Measurements from ENCODE around the gene NTHL1.
"Not testable (repeated sequence)": the region's sequence is repeated elsewhere in the genome, so short reads cannot be mapped to it uniquely, and the experiment has no call there.

The NTHL1 gene

DNA sequence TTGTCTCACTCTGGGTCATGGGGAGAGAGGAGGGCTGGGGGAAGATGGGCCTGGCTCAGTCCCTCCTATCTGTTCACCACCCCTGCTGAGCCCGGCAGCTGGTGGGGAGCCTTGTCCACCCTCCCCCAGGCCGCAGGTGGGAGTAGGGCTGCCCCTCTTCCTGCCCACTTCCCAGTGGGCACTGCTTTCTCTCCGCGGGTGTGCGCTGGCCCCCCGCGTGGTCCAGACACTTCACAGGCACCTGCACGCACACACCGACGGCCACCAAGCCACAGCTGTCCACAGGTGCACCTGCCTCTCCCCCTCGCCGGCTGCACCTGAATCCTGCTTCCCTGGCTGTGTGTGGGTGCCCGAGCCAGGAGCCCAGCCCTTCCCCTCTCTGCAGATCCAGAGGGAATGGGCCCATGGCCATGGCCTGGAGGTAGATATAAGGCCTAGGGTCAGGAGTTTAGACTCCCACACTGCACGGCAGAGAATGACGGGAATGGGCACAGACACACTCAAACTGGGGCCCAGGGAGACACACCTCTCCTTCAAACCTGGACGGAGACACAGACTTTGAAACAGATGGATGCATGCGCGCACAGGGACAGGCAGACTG is 18.9 kb downstream of the NTHL1 start:
- DNase-seq (ENCODE audit: low read depth in 2 of 2), result no peak

GRCh38 chr16:2028146-2028545 is 19.5 kb downstream of the NTHL1 start:
- no peak for DNase-seq (ENCODE audit: low read depth in 2 of 2)

DNA sequence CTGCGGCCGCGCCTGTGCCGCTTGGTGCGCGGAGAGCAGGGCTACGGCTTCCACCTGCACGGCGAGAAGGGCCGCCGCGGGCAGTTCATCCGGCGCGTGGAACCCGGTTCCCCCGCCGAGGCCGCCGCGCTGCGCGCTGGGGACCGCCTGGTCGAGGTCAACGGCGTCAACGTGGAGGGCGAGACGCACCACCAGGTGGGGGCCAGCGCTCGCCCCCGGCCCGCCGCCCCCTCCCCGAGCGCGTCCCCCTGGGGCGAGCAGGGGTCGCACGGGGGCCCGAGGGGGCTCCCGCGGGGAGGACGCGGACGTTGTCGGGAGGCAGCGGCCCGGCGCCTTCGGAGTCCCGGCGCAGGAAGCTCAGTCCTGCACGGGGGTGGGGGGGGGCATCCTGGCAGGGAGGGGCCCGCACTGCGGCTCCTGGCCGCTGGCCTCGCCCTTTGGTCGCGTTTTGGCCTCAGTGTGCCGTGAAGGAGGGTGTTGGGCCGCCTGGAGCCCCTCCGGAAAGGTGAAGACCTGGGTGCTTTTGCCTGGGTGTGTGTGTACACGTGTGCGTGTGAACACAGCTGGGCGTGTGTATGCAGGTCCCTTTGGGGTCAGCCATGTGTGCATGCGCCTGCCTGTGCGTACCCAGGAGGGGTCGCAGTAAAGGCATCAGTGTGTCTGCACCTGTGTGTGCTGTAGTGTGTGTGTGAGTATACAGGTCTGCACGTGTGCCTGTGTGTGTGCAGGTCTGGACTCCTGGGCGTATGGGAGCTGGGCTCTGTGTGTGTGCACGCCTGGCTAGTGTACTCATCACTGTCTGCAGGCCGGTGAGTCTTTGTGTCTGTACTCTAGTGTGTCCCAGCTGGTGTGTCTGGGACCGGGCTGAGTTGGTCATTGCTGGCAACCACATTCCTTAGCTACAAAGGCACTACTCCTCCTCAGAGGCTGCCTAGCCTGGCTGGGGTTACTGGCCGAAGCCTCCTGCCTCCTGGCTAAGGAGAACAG is 20.3 kb downstream of the NTHL1 start:
- no peak for DNase-seq (ENCODE audit: low read depth in 2 of 2)

- DNase-seq (ENCODE audit: low read depth in 2 of 2), result no peak
These were observed 21.1 kb downstream of the NTHL1 start, which contains the start of gene NHERF2 for GRCh38 chr16:2026461-2027023. TSS of gene NHERF2 (plus strand) at chr16:2026902. CDS start at chr16:2027006, 104 bp downstream.

- DNase-seq (ENCODE audit: low read depth in 2 of 2), result no peak
These were observed 21.7 kb downstream of the NTHL1 start for GRCh38 chr16:2025878-2026460.

GRCh38 chr16:2025251-2025650 is 22.4 kb downstream of the NTHL1 start:
- DNase-seq (ENCODE audit: low read depth in 2 of 2), result no peak

DNA sequence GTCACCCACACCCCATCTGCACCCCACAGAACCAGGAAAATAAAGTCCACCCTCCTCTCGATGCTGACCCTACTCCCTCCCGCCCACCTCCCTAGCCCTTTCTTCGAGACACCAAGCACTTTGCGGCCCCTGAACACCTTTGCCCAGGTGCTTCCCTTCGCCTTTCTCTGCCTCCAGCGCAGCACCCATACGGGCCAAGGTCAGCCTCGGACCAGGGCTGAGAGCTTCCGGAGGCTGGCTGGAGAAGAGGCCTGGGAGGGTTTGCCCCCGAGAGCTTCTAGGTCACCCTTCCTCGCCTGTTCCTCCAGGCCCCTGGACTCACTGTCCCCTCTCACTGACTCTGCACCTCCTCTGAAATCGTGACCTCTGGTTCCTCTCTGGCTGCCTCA is 23.6 kb downstream of the NTHL1 start:
- no peak for DNase-seq (ENCODE audit: low read depth in 2 of 2)

GRCh38 chr16:2023092-2024031 is 24.3 kb downstream of the NTHL1 start:
- DNase-seq (ENCODE audit: low read depth in 2 of 2), result peak; percentile 88 to 91

GRCh38 chr16:2022723-2023091 is 24.9 kb downstream of the NTHL1 start:
- no peak for DNase-seq (ENCODE audit: low read depth in 2 of 2)

DNA sequence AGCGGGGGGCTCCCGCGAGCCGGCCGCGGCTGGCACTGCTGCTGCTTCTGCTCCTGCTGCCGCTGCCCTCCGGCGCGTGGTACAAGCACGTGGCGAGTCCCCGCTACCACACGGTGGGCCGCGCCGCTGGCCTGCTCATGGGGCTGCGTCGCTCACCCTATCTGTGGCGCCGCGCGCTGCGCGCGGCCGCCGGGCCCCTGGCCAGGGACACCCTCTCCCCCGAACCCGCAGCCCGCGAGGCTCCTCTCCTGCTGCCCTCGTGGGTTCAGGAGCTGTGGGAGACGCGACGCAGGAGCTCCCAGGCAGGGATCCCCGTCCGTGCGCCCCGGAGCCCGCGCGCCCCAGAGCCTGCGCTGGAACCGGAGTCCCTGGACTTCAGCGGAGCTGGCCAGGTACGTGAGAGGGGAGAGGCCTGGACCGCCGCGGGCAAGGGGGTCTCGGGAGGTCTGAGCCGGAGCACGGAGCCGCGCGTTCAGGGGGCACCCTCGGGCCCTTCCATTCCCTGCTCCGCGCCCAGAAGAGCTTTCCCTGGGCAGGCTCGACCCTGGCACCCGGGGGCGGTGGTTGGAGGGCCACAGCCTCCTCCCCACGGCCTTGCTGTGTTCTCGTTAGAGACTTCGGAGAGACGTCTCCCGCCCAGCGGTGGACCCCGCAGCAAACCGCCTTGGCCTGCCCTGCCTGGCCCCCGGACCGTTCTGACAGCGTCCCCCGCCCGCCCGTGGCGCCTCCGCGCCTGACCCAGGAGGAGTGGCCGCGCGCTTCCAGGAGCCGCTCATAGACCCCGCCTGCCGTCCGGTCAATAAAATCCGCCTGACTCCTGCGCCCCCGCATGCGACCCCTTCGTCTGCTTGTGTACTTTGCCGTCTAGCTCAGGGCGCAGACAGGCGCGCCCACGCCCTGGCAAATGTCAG is 27.5 kb downstream of the NTHL1 start:
- DNase-seq (ENCODE audit: low read depth in 2 of 2), result no peak

DNA sequence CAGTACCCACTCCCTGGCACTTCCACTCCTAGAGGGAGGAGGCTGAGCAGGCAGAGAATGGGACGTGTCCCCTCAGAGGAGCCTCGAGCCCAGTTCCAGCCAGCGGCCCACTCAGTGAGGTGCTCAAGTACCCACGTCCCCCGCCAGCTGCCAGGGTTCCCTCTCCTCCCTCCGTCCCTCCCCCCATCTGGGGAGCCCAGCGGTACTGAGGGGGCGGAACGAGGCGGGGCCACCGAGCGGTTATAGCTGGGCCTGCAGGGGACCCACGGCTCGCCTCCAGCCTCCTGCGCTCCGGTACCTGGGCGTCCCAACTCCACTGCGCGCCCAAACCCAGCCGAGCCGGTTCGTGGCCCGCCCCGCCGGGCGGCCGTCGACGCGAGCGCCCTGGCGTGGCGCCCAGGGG is 28.1 kb downstream of the NTHL1 start, which contains the start of gene NPW:
Gene NPW, plus strand, starts transcription at position 268 of the 403 bp plus-strand sequence.
- peak; percentile 28 to 38 for DNase-seq (ENCODE audit: low read depth in 2 of 2)

- no peak for DNase-seq (ENCODE audit: low read depth in 2 of 2)
These were observed 31.2 kb downstream of the NTHL1 start for GRCh38 chr16:2016407-2016922.

DNA sequence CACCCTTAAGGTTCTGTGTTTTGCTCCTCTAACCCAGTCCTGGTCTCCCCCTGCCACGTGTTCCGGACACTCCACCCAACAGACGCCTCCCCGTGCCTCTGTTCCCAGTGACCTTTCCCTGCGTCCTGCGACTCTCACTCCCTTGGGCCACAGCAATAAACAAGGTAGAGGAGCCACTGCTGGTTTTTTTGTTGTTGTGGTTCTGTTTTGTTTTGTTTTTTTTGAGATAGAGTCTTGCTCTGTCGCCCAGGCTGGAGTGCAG is 31.8 kb downstream of the NTHL1 start:
- DNase-seq (ENCODE audit: low read depth in 2 of 2), result no peak

DNA sequence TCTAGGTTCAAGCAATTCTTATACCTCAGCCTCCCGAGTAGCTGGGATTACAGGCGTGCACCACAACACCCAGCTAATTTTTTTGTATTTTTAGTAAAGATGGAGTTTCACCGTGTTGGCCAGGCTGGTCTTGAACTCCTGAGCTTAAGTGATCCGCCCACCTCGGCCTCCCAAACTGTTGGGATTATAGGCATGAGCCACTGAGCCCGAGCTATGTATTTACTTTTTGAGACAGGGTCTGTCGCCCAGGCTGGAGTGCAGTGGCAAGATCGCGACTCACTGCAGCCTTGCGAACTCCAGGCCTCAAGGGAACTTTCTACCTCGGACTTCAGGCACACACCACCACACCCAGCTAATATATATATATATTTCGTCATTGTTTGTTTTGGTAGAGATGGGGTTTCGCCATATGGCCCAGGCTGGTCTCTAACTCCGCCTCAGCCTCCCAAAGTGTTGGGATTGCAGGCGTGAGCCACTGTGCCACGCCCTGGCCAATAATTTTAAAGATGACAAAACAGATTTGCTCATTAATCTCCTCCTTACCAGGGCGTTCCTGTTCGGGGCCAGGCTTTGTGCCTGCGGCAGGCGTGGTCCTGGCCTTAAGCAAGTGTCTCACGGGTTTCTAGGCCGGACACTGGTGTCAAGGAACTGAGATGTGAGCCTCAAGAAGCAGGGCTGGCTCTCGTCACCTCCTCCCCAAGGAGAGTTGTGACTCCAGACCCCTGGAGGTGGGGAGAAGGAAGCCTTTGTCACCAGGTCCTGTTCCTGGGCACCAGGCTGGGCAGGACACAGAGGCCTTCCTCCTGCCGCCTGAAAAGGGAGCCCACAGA is 32.3 kb downstream of the NTHL1 start:
- DNase-seq (ENCODE audit: low read depth in 2 of 2), result no peak

- DNase-seq (ENCODE audit: low read depth in 2 of 2), result no peak
These were observed 34.1 kb downstream of the NTHL1 start for GRCh38 chr16:2013527-2013926.

GRCh38 chr16:2011726-2012125 is 35.9 kb downstream of the NTHL1 start:
- DNase-seq (ENCODE audit: low read depth in 2 of 2), result not testable (repeated sequence)

DNA sequence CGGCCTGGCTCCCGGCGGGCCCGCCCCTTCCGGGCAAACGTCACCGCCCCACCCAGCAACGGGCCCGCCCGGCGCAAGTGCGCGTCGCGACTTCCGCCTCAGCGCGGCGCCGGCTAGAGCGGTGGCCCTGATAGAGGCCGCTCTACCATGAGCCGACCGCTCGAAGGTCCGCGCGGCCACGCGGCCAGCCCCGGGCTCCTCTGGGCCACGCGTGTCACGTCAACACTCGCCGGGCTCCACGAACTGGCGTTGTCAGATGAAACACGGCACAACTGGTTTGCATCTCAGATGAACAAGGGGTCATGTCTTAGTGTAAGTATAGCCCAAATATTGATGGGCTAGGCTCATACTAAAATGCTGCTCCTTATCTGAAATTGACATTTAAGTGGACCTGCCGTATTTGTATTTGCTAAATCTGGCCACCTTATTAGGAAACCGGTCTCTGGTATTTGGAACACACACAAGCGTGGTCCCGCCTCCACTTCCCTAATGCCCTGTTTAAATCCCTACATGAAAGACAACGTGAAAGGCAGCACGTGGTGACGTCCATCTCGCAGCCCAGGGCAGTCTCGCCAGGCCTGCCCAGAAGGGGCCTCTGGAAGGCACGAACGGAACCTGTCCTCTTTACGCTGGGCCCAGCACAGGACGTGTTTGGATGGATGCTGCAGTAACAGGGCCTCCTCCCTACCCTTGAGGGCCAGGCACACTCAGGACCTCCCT is 37.7 kb downstream of the NTHL1 start, which contains the start of gene ZNF598:
Gene ZNF598, minus strand, starts transcription at position 31 of the 720 bp plus-strand sequence.
- DNase-seq (ENCODE audit: low read depth in 2 of 2), result peak; percentile 68 to 73

GRCh38 chr16:2009164-2009711 is 38.4 kb downstream of the NTHL1 start:
- no peak for DNase-seq (ENCODE audit: low read depth in 2 of 2)

Measured in stimulated activated CD8-positive, alpha-beta memory T cell treated with anti-CD3 and anti-CD28 coated beads, Interleukin-15, amount 100 ng/mL, for 48 hours (primary cell).